SK-N-SH treated with all-trans-retinoic acid at 6 μM for 48 hours (cell line): Measurements from ENCODE around the gene ASTN2.

Experiments
- ATAC-seq: fragments of 200-7000 bp; cut with Tn5 transposase; 3 replicates; pipeline ENCODE4 v1.9.1; 2020; ENCODE audit warnings: mild to moderate bottlenecking, moderate library complexity
- ARNTL ChIP-seq: fragments of 450-650 bp; formaldehyde crosslinking; IDR thresholded peaks from 2 replicates; pipeline ENCODE4 v1.5.0; 2020; ENCODE audit warnings: low read depth, mild to moderate bottlenecking, moderate library complexity, borderline replicate concordance
- BACH2 ChIP-seq: fragments of 250-450 bp; sonication (Bioruptor Pico); IDR thresholded peaks from 2 replicates; pipeline ENCODE4 v1.9.0; 2021; ENCODE audit warnings: mild to moderate bottlenecking, borderline replicate concordance
- CREB5 ChIP-seq: fragments of 250-450 bp; sonication (Bioruptor Pico); IDR thresholded peaks from 2 replicates; pipeline ENCODE4 v1.5.1; 2020; ENCODE audit warnings: low read depth, mild to moderate bottlenecking, moderate library complexity
- CSDC2 ChIP-seq: fragments of 250-450 bp; sonication (Bioruptor Pico); IDR thresholded peaks from 2 replicates; pipeline ENCODE4 v1.5.0; 2020; ENCODE audit warnings: mild to moderate bottlenecking, moderate library complexity
- CSRNP3 ChIP-seq: fragments of 250-450 bp; sonication (Bioruptor Pico); IDR thresholded peaks from 2 replicates; pipeline ENCODE4 v1.5.1; 2021; ENCODE audit warnings: mild to moderate bottlenecking, moderate library complexity
- ESRRG ChIP-seq: fragments of 250-450 bp; sonication (Bioruptor Pico); IDR thresholded peaks from 2 replicates; pipeline ENCODE4 v1.6.1; 2021; ENCODE audit warnings: mild to moderate bottlenecking
- GLIS3 ChIP-seq: fragments of 250-450 bp; sonication (Bioruptor Pico); IDR thresholded peaks from 2 replicates; pipeline ENCODE4 v1.5.0; 2020; ENCODE audit warnings: mild to moderate bottlenecking, moderate library complexity
- ISL1 ChIP-seq: fragments of 250-450 bp; sonication (Bioruptor Pico); IDR thresholded peaks from 2 replicates; pipeline ENCODE4 v2.1.2; 2022; ENCODE audit warnings: mild to moderate bottlenecking, moderate library complexity
- OSR1 ChIP-seq: fragments of 250-450 bp; sonication (Bioruptor Pico); IDR thresholded peaks from 2 replicates; pipeline ENCODE4 v1.8.0; 2022; ENCODE audit warnings: moderate library complexity, mild to moderate bottlenecking, inconsistent platforms
- PATZ1 ChIP-seq: fragments of 250-450 bp; sonication (Bioruptor Pico); IDR thresholded peaks from 2 replicates; pipeline ENCODE4 v1.8.0; 2020; ENCODE audit warnings: mild to moderate bottlenecking, moderate library complexity, borderline replicate concordance
- POU6F1 ChIP-seq: fragments of 250-450 bp; sonication (Bioruptor Pico); IDR thresholded peaks from 2 replicates; pipeline ENCODE4 v1.8.0; 2021; ENCODE audit warnings: low read depth, mild to moderate bottlenecking, moderate library complexity, borderline replicate concordance
- PPARA ChIP-seq: fragments of 250-450 bp; sonication (Bioruptor Pico); IDR thresholded peaks from 2 replicates; pipeline ENCODE4 v1.5.0; 2020; ENCODE audit warnings: mild to moderate bottlenecking, borderline replicate concordance
- RARB ChIP-seq: fragments of 250-450 bp; sonication (Bioruptor Pico); IDR thresholded peaks from 2 replicates; pipeline ENCODE4 v1.8.0; 2021; ENCODE audit warnings: mild to moderate bottlenecking, moderate library complexity
- SNAI2 ChIP-seq: fragments of 250-450 bp; sonication (Bioruptor Pico); IDR thresholded peaks from 2 replicates; pipeline ENCODE4 v1.5.0; 2020; ENCODE audit warnings: mild to moderate bottlenecking, moderate library complexity
- TCF4 ChIP-seq: fragments of 250-450 bp; sonication (Bioruptor Pico); IDR thresholded peaks from 2 replicates; pipeline ENCODE4 v1.8.0; 2021; ENCODE audit warnings: mild to moderate bottlenecking, moderate library complexity, borderline replicate concordance
- TOX ChIP-seq: fragments of 250-450 bp; sonication (Bioruptor Pico); IDR thresholded peaks from 2 replicates; pipeline ENCODE4 v1.8.0; 2021; ENCODE audit warnings: mild to moderate bottlenecking, moderate library complexity, borderline replicate concordance
- TSHZ2 ChIP-seq: fragments of 250-450 bp; sonication (Bioruptor Pico); IDR thresholded peaks from 2 replicates; pipeline ENCODE4 v1.5.0; 2020; ENCODE audit warnings: mild to moderate bottlenecking, moderate library complexity
- ZC3H10 ChIP-seq: fragments of 250-450 bp; sonication (Bioruptor Pico); IDR thresholded peaks from 2 replicates; pipeline ENCODE4 v1.5.1; 2021; ENCODE audit warnings: mild to moderate bottlenecking, moderate library complexity
- ZFP3 ChIP-seq: fragments of 250-450 bp; sonication (Bioruptor Pico); IDR thresholded peaks from 2 replicates; pipeline ENCODE4 v1.5.0; 2020; ENCODE audit warnings: mild to moderate bottlenecking, moderate library complexity
- ZFP30 ChIP-seq: fragments of 450-650 bp; formaldehyde crosslinking; IDR thresholded peaks from 2 replicates; pipeline ENCODE4 v1.5.0; 2022; ENCODE audit warnings: mild to moderate bottlenecking, moderate library complexity
- ZNF565 ChIP-seq: fragments of 450-650 bp; formaldehyde crosslinking; conservative IDR thresholded peaks from 2 replicates; pipeline ENCODE4 v1.5.0; 2020; ENCODE audit warnings: low read depth, mild to moderate bottlenecking, moderate library complexity
- ZNF70 ChIP-seq: fragments of 450-650 bp; formaldehyde crosslinking; IDR thresholded peaks from 2 replicates; pipeline ENCODE4 v1.5.0; 2020; ENCODE audit warnings: mild to moderate bottlenecking, moderate library complexity
- ZNF8 ChIP-seq: fragments of 450-650 bp; formaldehyde crosslinking; IDR thresholded peaks from 2 replicates; pipeline ENCODE4 v1.5.0; 2020; ENCODE audit warnings: mild to moderate bottlenecking, moderate library complexity

ASTN2 gene

GRCh38 chr9:116423149-116423548 lies 991.7 kb downstream of the ASTN2 start:
- TF ChIP-seq CSRNP3 (CRISPR knock-in tag), result no peak
- TF ChIP-seq GLIS3 (CRISPR knock-in tag), result no peak
- TF ChIP-seq POU6F1 (CRISPR knock-in tag), result no peak
- no peak for TF ChIP-seq ZNF565
- no peak for TF ChIP-seq PATZ1 (CRISPR knock-in tag)
- TF ChIP-seq RARB (CRISPR knock-in tag), result no peak
- TF ChIP-seq SNAI2 (CRISPR knock-in tag), result no peak
- TF ChIP-seq BACH2 (CRISPR knock-in tag), result no peak
- no peak for TF ChIP-seq ARNTL
- no peak for TF ChIP-seq OSR1 (CRISPR knock-in tag)
- no peak for TF ChIP-seq TSHZ2 (CRISPR knock-in tag)
- no peak for TF ChIP-seq ZC3H10 (CRISPR knock-in tag)
- TF ChIP-seq ZNF70 (CRISPR knock-in tag), result no peak
- no peak for TF ChIP-seq ESRRG (CRISPR knock-in tag)
- TF ChIP-seq TOX, result no peak
- TF ChIP-seq ZNF8, result no peak
- no peak for TF ChIP-seq CSDC2
- TF ChIP-seq TCF4, result no peak
- no peak for TF ChIP-seq ISL1 (CRISPR knock-in tag)
- ATAC-seq, result no peak

DNA sequence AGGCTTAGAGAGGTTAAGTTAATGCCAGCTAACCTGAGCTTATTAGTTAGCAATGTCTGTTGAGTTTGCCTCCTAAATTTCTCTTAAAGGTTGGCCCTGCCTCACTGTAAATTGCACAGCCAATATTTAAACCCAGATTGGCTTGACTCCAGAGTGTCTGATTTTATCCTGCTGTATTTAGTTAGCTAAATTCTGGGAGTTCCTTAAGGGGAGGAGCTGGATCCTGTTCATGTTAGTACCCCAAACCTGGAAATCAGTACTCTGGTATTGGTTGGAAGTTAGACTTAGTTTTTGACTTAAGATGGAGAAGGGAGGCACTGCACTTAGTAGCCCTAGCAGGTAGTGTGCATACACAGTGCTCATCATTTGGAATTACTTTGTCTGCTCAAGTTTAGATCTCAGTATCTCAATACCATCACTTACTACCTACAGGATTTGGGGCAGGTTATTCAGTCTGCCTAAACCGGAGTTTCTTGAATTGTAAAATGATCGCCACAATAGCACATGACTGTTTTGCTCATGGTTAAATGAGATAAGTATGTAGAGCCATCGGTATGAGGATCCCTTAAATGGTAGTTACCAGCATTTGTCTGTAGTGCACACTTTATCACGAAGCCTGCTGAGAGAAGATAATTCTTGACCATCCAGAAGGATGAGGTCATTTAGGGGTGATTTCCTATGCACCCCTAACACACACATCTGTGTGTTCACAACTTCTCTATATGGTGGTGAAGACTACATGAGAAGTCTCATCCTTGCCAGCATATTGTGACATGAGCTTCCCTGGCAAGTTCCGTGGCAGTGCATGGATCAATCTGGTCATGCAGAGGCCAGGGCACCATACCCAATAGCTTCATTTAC lies 992.5 kb downstream of the ASTN2 start:
- ATAC-seq, result no peak
- TF ChIP-seq ESRRG (CRISPR knock-in tag) (no peak), SNAI2 (CRISPR knock-in tag) (no peak), ZFP30 (CRISPR knock-in tag) (no peak), TCF4 (no peak), PATZ1 (CRISPR knock-in tag) (no peak), PPARA (CRISPR knock-in tag) (no peak), ZC3H10 (CRISPR knock-in tag) (no peak), BACH2 (CRISPR knock-in tag) (no peak), ARNTL (no peak), ZNF565 (no peak), CSRNP3 (CRISPR knock-in tag) (no peak), ZFP3 (no peak), GLIS3 (CRISPR knock-in tag) (no peak), CREB5 (CRISPR knock-in tag) (no peak), POU6F1 (CRISPR knock-in tag) (no peak)
